Astrocyte of the cerebellum (primary cell): ENCODE data around the gene PSEN1.

ENCODE experiments used
- DNase-seq: peaks from one replicate; pipeline ENCODE4 v3.0.0-alpha.2; 2011; ENCODE audit warnings: low read depth
- H3K4me3 ChIP-seq: 2 replicates; pipeline ENCODE4 v1.5.1; 2011; ENCODE audit warnings: mild to moderate bottlenecking, low read depth, low read length, moderate library complexity
- CTCF ChIP-seq: IDR thresholded peaks from 2 replicates; pipeline ENCODE4 v1.5.1; 2012; ENCODE audit warnings: low read length, low read depth, moderate library complexity, mild to moderate bottlenecking; ENCODE audit errors: missing control alignments
- in situ Hi-C: cut with HindIII; loops from 2 replicates; pipeline ENCODE4 v1.10.0; 2017; ENCODE audit warnings: low sequenced_read_pairs

Gene PSEN1

GRCh38 chr14:73245480-73246325 is 109.4 kb downstream of the PSEN1 start:
- in situ Hi-C loops = no loop called here
- TF ChIP-seq CTCF = no peak
- H3K4me3 ChIP-seq = peak overlapping the region; percentile 30
- DNase-seq = no peak

DNA sequence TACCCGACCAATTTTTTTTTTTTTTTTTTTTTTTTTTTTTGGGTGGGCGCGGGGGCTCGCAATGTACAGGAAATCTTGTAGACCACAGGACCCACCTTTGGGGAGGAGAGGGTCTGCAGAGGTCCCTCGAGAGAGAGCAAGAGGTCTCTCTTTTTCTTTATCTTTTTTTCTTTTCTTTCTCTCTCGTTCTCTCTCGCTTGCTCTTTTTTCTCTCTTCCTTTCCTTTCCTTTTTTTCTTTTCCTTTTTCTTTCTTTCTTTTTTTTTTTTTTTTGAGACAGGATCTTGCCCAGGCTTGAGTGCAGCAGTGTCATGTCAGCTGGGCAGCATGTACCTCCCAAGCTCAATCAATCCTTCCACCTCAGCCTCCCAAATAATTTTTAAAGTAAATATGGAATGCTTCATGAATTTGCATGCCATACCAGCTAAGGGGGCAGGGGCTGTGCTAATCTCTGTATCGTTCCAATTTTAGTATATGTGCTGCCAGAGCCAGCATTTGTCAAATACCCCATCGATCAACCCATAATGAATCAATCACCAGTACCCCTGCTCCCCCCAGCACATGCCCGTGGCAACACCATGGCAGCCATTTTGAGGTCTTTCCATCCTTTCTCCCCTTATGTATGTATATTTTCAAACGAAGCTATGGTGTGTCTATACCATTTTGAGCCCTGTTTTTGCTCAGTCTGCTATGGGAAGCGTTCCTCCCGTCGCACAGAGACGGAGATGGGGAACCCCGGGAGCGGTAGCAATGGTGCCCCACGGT is 110.3 kb downstream of the PSEN1 start:
- no peak for DNase-seq
- peak overlapping the region; percentile 30 for H3K4me3 ChIP-seq
- in situ Hi-C loops = no loop called here
- TF ChIP-seq CTCF = no peak

GRCh38 chr14:73248108-73248868 is 112.0 kb downstream of the PSEN1 start:
- no peak overlapping the region for H3K4me3 ChIP-seq
- no peak for TF ChIP-seq CTCF
- in situ Hi-C loops = no loop called here
- no peak for DNase-seq

DNA sequence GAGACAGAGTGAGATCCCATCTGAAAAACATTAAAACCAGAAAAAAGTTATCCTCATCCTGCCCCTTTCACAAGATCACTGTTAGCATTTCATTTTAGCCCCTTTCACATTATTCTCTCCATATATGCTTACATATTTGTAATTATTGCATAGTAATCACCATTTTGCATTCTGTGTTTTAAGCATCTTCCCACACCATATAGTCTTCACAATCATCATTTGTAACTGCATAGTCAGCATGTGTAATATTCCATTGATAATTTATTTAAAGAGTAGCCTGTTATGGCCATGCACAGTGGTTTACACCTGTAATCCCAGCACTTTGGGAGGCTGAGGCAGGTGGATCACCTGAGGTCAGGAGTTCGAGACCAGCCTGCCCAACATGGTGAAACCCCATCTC is 112.8 kb downstream of the PSEN1 start:
- no peak for DNase-seq
- no peak overlapping the region for H3K4me3 ChIP-seq
- TF ChIP-seq CTCF = no peak
- in situ Hi-C loops = no loop called here

DNA sequence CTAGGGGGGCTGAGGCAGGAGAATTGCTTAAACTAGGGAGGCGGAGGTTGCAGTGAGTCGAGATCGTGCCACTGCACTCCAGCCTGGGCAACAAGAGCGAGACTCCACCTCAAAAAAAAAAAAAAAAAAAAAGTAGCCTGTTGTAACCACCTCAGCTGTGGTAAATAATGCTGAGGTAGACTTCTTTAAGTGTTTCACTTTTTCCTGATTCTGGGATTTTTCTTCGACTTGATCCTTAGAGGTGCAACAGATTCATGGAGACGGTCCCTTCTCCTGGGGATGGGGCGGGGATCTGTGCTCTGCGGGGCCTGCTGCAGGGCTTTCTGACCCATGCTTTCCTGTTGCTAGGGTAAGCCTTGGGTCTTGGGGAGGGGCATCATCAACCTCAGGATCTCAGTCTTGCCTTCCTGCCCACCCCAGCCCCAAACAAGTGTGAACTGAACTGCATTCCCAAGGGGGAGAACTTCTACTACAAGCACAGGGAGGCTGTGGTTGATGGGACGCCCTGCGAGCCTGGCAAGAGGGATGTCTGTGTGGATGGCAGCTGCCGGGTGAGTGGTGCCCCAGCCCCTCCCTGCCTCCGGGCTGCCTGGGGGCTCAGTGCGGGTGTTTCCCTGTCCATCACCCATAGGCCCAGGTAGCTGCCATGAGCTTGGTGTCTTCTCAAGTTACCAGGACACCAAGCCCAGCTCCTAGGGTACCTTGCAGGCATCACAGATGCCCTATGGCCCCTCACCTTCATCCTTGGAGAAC is 113.4 kb downstream of the PSEN1 start:
- no peak for TF ChIP-seq CTCF
- H3K4me3 ChIP-seq = no peak overlapping the region
- DNase-seq = no peak
- in situ Hi-C loops = no loop called here

DNA sequence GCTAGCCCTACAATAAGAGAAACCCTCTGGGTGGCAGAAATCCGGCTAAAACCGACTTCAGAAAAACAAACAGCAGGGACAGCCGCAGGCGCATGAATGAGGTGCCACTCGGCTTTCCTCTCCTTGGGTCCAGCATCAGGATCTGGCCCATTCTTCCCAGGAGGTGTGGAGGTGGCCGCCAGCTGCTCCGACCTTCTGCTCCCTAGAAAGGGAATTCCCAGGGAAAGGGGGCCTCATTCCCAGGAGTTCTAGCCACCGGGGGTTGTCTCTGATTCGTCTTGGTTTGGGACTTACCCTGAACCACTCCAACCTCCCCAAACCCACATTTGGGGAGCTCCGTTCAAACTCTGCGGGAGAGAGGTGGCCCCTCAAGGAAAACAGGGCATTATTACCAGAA is 114.0 kb downstream of the PSEN1 start:
- H3K4me3 ChIP-seq = no peak overlapping the region
- TF ChIP-seq CTCF = no peak
- in situ Hi-C loops = no loop called here
- DNase-seq = no peak
